Measurements from ENCODE around the gene NT5DC3.

NT5DC3 gene

GRCh38 chr12:103840876-103841689 lies at the start of gene NT5DC3:
Gene NT5DC3, minus strand, starts transcription at chr12:103841234. Its CDS starts 78 bp downstream, at chr12:103841156.
- in situ Hi-C loops (cut with HindIII; ENCODE audit: low sequenced_read_pairs), result no loop called here

GRCh38 chr12:103887738-103888137 lies 46.7 kb upstream of the NT5DC3 start:
- in situ Hi-C loops (cut with HindIII; ENCODE audit: low sequenced_read_pairs), result no loop called here

GRCh38 chr12:103886195-103886797 lies 45.3 kb upstream of the NT5DC3 start:
- in situ Hi-C loops (cut with HindIII; ENCODE audit: low sequenced_read_pairs), result no loop called here

GRCh38 chr12:103884316-103884715 lies 43.3 kb upstream of the NT5DC3 start:
- in situ Hi-C loops (cut with HindIII; ENCODE audit: low sequenced_read_pairs), result no loop called here

- in situ Hi-C loops (cut with HindIII; ENCODE audit: low sequenced_read_pairs), result no loop called here
These were observed 42.9 kb upstream of the NT5DC3 start for GRCh38 chr12:103883908-103884307.

GRCh38 chr12:103882861-103883596 lies 42.0 kb upstream of the NT5DC3 start:
- in situ Hi-C loops (cut with HindIII; ENCODE audit: low sequenced_read_pairs), result no loop called here

- in situ Hi-C loops (cut with HindIII; ENCODE audit: low sequenced_read_pairs), result no loop called here
These were observed 40.2 kb upstream of the NT5DC3 start for GRCh38 chr12:103881261-103881660.

GRCh38 chr12:103880299-103881142 lies 39.5 kb upstream of the NT5DC3 start:
- in situ Hi-C loops (cut with HindIII; ENCODE audit: low sequenced_read_pairs), result no loop called here

GRCh38 chr12:103879878-103880277 lies 38.8 kb upstream of the NT5DC3 start:
- in situ Hi-C loops (cut with HindIII; ENCODE audit: low sequenced_read_pairs), result no loop called here

GRCh38 chr12:103879048-103879692 lies 38.1 kb upstream of the NT5DC3 start:
- in situ Hi-C loops (cut with HindIII; ENCODE audit: low sequenced_read_pairs), result no loop called here

- in situ Hi-C loops (cut with HindIII; ENCODE audit: low sequenced_read_pairs), result no loop called here
These were observed 37.0 kb upstream of the NT5DC3 start for GRCh38 chr12:103877934-103878510.

- in situ Hi-C loops (cut with HindIII; ENCODE audit: low sequenced_read_pairs), result no loop called here
These were observed 36.3 kb upstream of the NT5DC3 start for GRCh38 chr12:103877288-103877687.

GRCh38 chr12:103875666-103876065 lies 34.6 kb upstream of the NT5DC3 start:
- in situ Hi-C loops (cut with HindIII; ENCODE audit: low sequenced_read_pairs), result no loop called here

- in situ Hi-C loops (cut with HindIII; ENCODE audit: low sequenced_read_pairs), result loop anchor here (10.0 kb wide), 1 partner anchor 93 kb away; no protein-coding TSS in a partner anchor
These were observed 27.2 kb upstream of the NT5DC3 start for GRCh38 chr12:103868215-103868614.

GRCh38 chr12:103865151-103865730 lies 24.2 kb upstream of the NT5DC3 start:
- in situ Hi-C loops (cut with HindIII; ENCODE audit: low sequenced_read_pairs), result loop anchor here (10.0 kb wide), 1 partner anchor 90 kb away; no protein-coding TSS in a partner anchor

GRCh38 chr12:103864710-103865109 lies 23.7 kb upstream of the NT5DC3 start:
- in situ Hi-C loops (cut with HindIII; ENCODE audit: low sequenced_read_pairs), result loop anchor here (10.0 kb wide), 1 partner anchor 90 kb away; no protein-coding TSS in a partner anchor

- in situ Hi-C loops (cut with HindIII; ENCODE audit: low sequenced_read_pairs), result no loop called here
These were observed 18.0 kb upstream of the NT5DC3 start for GRCh38 chr12:103858953-103859601.

- in situ Hi-C loops (cut with HindIII; ENCODE audit: low sequenced_read_pairs), result no loop called here
These were observed 17.3 kb upstream of the NT5DC3 start for GRCh38 chr12:103858335-103858734.

GRCh38 chr12:103857164-103857563 lies 16.1 kb upstream of the NT5DC3 start:
- in situ Hi-C loops (cut with HindIII; ENCODE audit: low sequenced_read_pairs), result no loop called here
